ENCODE measurements around the gene CAD.

CAD gene

DNA sequence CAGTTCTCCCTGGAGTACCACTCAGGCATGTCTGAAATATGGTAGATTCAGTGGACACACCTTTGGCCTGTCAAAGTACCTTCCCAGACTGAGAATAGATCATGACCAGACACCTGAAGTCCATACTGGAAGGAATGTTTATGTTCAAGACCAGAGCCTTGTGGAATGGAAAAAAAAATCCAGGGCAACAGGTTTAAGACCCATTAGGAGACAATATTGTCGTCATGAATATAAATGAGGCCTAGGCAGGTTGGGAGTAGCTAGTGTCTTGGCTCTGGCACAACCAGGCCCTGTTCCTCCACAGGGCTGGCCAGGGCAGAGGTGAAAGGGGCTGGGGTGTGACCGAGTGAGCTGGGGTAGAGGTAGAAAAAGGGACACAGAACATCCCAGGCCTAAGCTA is 18.5 kb upstream of the CAD start:
- no peak overlapping the region for H3K27ac ChIP-seq
- TF ChIP-seq, protein P1, sequence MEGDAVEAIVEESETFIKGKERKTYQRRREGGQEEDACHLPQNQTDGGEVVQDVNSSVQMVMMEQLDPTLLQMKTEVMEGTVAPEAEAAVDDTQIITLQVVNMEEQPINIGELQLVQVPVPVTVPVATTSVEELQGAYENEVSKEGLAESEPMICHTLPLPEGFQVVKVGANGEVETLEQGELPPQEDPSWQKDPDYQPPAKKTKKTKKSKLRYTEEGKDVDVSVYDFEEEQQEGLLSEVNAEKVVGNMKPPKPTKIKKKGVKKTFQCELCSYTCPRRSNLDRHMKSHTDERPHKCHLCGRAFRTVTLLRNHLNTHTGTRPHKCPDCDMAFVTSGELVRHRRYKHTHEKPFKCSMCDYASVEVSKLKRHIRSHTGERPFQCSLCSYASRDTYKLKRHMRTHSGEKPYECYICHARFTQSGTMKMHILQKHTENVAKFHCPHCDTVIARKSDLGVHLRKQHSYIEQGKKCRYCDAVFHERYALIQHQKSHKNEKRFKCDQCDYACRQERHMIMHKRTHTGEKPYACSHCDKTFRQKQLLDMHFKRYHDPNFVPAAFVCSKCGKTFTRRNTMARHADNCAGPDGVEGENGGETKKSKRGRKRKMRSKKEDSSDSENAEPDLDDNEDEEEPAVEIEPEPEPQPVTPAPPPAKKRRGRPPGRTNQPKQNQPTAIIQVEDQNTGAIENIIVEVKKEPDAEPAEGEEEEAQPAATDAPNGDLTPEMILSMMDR (IDR thresholded peaks at IDR 0.05; ENCODE audit: low read depth, low read length): no peak
- no peak for DNase-seq
- H3K9me3 ChIP-seq (ENCODE audit: severe bottlenecking): no peaks in the 10 kb centered on the region
- no peaks in the 10 kb centered on the region for H3K27me3 ChIP-seq (ENCODE audit: insufficient read depth, low read depth, severe bottlenecking)
- H3K4me3 ChIP-seq (ENCODE audit: low read depth, low read length): no peak overlapping the region
- peaks cover 32% of the 10 kb centered on the region for H3K36me3 ChIP-seq

DNA sequence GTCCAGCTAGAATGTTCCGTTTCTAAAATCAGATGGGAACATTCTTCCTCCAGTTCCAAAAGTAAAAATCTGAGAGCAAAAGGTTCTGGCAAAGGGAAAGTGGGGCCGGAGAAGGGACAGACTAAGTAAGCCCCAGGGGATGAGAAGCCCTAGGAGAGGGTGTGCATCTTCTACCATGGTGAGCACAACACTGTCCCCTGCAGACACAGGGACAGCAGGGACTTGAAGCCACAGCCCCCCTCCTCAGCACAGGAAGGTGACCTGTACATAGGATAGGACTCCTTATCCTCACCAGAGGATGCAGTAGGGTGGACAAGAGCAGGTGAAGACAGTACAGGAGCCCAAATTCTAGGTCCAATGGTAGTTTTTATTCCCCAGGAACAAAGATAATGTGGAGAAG is 17.9 kb upstream of the CAD start:
- peaks cover 39% of the 10 kb centered on the region for H3K36me3 ChIP-seq
- DNase-seq: no peak

DNA sequence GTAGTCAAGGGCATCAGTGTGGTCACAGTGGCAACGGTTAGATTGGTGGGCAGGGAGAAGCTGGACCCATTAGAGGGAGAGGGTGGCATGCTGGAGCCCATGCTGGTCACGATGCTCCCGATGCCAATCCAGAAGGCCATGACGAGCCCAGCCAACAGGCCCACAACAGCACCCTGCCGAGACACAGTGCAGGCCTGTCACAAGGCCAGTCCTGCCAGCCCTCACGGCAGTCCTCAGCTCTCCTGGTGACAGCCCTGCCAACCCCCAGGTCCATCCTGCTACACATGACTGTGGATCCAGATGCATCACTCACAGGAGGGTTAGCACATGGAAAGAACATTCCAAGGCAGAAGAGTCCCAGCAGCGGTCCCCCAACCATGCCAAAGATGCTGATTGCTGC is 15.5 kb upstream of the CAD start:
- TF ChIP-seq, protein P1 (IDR thresholded peaks at IDR 0.05; ENCODE audit: low read depth, low read length): no peak
- no peaks in the 10 kb centered on the region for H3K9me3 ChIP-seq (ENCODE audit: severe bottlenecking)
- DNase-seq: no peak
- no peak overlapping the region for H3K27ac ChIP-seq
- peaks cover 63% of the 10 kb centered on the region for H3K36me3 ChIP-seq
- H3K4me3 ChIP-seq (ENCODE audit: low read depth, low read length): no peak overlapping the region
- no peaks in the 10 kb centered on the region for H3K27me3 ChIP-seq (ENCODE audit: insufficient read depth, low read depth, severe bottlenecking)

More for the DNA sequence above, 17.9 kb upstream of the CAD start:
- no peak overlapping the region for H3K4me3 ChIP-seq (ENCODE audit: low read depth, low read length)
- H3K9me3 ChIP-seq (ENCODE audit: severe bottlenecking): no peaks in the 10 kb centered on the region
- H3K27ac ChIP-seq: no peak overlapping the region
- H3K27me3 ChIP-seq (ENCODE audit: insufficient read depth, low read depth, severe bottlenecking): no peaks in the 10 kb centered on the region
- TF ChIP-seq, protein P1 (IDR thresholded peaks at IDR 0.05; ENCODE audit: low read depth, low read length): no peak

DNA sequence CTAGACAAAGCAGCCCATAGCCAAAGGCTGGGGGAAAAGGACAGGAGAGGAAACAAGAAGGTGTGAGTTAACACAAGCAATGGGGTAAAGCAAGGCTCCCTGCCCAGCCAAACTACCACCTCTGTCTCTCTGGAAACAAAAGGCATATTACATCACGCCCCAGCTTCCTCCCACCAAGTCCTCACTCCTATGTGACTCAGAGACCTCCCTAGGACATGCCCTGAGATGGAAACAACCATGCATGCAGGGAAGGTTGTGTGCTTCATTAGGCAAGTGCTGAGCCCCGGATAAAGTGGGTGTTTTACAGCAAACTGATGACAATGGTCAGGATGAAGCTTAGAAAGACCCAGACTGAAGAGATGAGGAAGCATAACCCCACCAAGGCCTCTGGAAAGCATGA is 14.3 kb upstream of the CAD start:
- DNase-seq: no peak
- TF ChIP-seq, protein P1 (IDR thresholded peaks at IDR 0.05; ENCODE audit: low read depth, low read length): no peak
- Histone ChIP-seq H3K9me3 (ENCODE audit: severe bottlenecking) (no peaks in the 10 kb centered on the region), H3K27me3 (ENCODE audit: insufficient read depth, low read depth, severe bottlenecking) (no peaks in the 10 kb centered on the region), H3K27ac (no peak overlapping the region), H3K4me3 (ENCODE audit: low read depth, low read length) (no peak overlapping the region), H3K36me3 (peaks cover 75% of the 10 kb centered on the region)

DNA sequence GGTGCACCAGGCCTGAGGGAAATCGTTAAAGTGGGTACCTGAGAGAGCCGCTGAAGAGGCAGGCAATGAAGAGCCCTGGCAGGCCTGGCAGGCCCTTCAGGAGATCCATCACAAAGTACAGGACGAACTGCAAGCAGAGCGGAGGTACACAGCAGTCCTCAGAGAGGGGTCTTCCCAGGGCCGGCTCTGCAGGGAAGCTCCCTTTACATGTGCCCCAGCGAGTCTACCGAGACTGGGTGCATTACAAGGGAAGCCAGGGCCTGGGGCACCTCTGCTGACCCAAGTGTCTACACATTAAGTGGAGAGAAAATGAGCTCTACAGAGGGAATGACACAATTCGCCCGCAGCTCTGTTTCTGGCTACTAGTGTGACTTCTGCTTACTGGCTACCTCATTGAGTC is 13.4 kb upstream of the CAD start:
- Histone ChIP-seq H3K9me3 (ENCODE audit: severe bottlenecking) (no peaks in the 10 kb centered on the region), H3K27ac (no peak overlapping the region), H3K36me3 (peaks cover 84% of the 10 kb centered on the region), H3K4me3 (ENCODE audit: low read depth, low read length) (no peak overlapping the region), H3K27me3 (ENCODE audit: insufficient read depth, low read depth, severe bottlenecking) (no peaks in the 10 kb centered on the region)
- TF ChIP-seq, protein P1 (IDR thresholded peaks at IDR 0.05; ENCODE audit: low read depth, low read length): no peak
- DNase-seq: no peak

DNA sequence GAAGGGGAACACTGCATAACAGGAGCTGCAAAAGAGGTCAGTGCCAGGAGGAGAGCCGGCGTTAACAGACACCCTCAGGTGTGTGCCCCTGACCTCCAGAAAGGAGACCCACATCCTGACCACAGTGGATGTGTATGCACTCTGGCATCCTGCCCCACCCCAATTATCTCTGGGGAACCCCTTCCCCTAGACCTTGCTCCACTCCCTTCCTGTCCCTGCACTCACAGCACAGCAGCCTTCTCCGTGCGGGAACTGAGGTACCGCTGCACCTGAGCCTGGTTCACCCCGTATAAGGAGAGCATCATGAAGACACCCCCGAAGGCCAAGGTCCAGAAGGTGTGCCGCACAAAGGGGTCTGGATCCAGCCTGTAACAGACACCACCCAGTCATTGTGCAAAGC is 12.6 kb upstream of the CAD start:
- Histone ChIP-seq H3K27me3 (ENCODE audit: insufficient read depth, low read depth, severe bottlenecking) (no peaks in the 10 kb centered on the region), H3K36me3 (peaks cover 92% of the 10 kb centered on the region), H3K27ac (no peak overlapping the region), H3K9me3 (ENCODE audit: severe bottlenecking) (no peaks in the 10 kb centered on the region), H3K4me3 (ENCODE audit: low read depth, low read length) (no peak overlapping the region)
- TF ChIP-seq, protein P1 (IDR thresholded peaks at IDR 0.05; ENCODE audit: low read depth, low read length): no peak
- no peak for DNase-seq

Measured in WERI-Rb-1 (cell line).